Endodermal cell (in vitro differentiated cells): Measurements from ENCODE around the gene TMEM213. TPM values are rescaled to one million over a fixed set of nuclear protein-coding genes. Genes with fewer than 3 reads are reported as not detected.

Experiments
- DNase-seq: peaks from one replicate; pipeline ENCODE4 v3.0.0-alpha.2; 2017
- H3K27ac ChIP-seq: 2 replicates; pipeline ENCODE4 v1.5.1; 2013; ENCODE audit warnings: mild to moderate bottlenecking, low read depth, low read length, moderate library complexity
- H3K27me3 ChIP-seq: 2 replicates; pipeline ENCODE4 v1.6.1; 2013; ENCODE audit warnings: mild to moderate bottlenecking, low read length, moderate library complexity; ENCODE audit not compliant: insufficient read depth, control insufficient read depth, poor library complexity, severe bottlenecking
- H3K36me3 ChIP-seq: 2 replicates; pipeline ENCODE4 v1.7.0; 2013; ENCODE audit warnings: mild to moderate bottlenecking, low read length, moderate library complexity; ENCODE audit not compliant: control insufficient read depth, insufficient read depth
- H3K4me1 ChIP-seq: one replicate; pipeline ENCODE4 v1.7.0; 2013; ENCODE audit warnings: low read length; ENCODE audit not compliant: control insufficient read depth, insufficient read depth
- H3K4me3 ChIP-seq: 2 replicates; pipeline ENCODE4 v1.5.1; 2013; ENCODE audit warnings: mild to moderate bottlenecking, low read length, moderate library complexity
- H3K9ac ChIP-seq: 2 replicates; pipeline ENCODE4 v1.6.1; 2013; ENCODE audit warnings: mild to moderate bottlenecking, low read length, moderate library complexity; ENCODE audit not compliant: poor library complexity, severe bottlenecking; ENCODE audit errors: extremely low read depth
- H3K9me3 ChIP-seq: 2 replicates; pipeline ENCODE4 v1.6.1; 2013; ENCODE audit warnings: mild to moderate bottlenecking, low read length, moderate library complexity; ENCODE audit not compliant: control insufficient read depth
- H3K27ac Mint-ChIP-seq: 2 replicates; pipeline ENCODE4 v1.8.0; 2020; ENCODE audit warnings: mixed read lengths
- H3K27me3 Mint-ChIP-seq: 2 replicates; pipeline ENCODE4 v1.8.0; 2021; ENCODE audit warnings: mild to moderate bottlenecking, mixed read lengths; ENCODE audit not compliant: insufficient read depth
- H3K36me3 Mint-ChIP-seq: 2 replicates; pipeline ENCODE4 v1.8.0; 2020; ENCODE audit warnings: low read depth, mixed read lengths
- H3K4me1 Mint-ChIP-seq: 2 replicates; pipeline ENCODE4 v1.8.0; 2020; ENCODE audit warnings: mixed read lengths
- H3K4me3 Mint-ChIP-seq: 2 replicates; pipeline ENCODE4 v1.8.0; 2020; ENCODE audit warnings: mild to moderate bottlenecking, moderate library complexity, mixed read lengths
- H3K9me3 Mint-ChIP-seq: 2 replicates; pipeline ENCODE4 v1.8.0; 2020; ENCODE audit warnings: mild to moderate bottlenecking, mixed read lengths
- WGBS, 2 experiments: methylation state at CpG; one replicate each; pipeline versions ENCODE4 v1.1.5 to v1.1.7; 2013; ENCODE audit warnings: missing lambda C conversion rate in 2 of 2, mixed read lengths in 1 of 2; ENCODE audit not compliant: insufficient coverage in 1 of 2, insufficient read length in 1 of 2; 5-methylcytosine and 5-hydroxymethylcytosine counted together
- total RNA-seq, 2 donors: library from RNA; stranded (reverse); fragmentation: NEBNext Ultra II Directional in 1 of 2; extraction: Animal tissue kit (Norgen Biotek cat#: 25700) in 1 of 2; gene quantifications; 2 replicates in 1 of 2; 3 replicates in 1 of 2; pipeline ENCODE4 v1.2.1, GENCODE V29; 2021
- TF ChIP-seq, protein P1 (sequence below): fragments of 200-600 bp; sonication (generic); conservative IDR thresholded peaks from 2 replicates; pipeline ENCODE4 v1.5.0; 2021; ENCODE audit warnings: antibody characterized with exemption, mild to moderate bottlenecking

Gene TMEM213
- total RNA-seq, 2 donors from 2014 or later, result not detected

DNA sequence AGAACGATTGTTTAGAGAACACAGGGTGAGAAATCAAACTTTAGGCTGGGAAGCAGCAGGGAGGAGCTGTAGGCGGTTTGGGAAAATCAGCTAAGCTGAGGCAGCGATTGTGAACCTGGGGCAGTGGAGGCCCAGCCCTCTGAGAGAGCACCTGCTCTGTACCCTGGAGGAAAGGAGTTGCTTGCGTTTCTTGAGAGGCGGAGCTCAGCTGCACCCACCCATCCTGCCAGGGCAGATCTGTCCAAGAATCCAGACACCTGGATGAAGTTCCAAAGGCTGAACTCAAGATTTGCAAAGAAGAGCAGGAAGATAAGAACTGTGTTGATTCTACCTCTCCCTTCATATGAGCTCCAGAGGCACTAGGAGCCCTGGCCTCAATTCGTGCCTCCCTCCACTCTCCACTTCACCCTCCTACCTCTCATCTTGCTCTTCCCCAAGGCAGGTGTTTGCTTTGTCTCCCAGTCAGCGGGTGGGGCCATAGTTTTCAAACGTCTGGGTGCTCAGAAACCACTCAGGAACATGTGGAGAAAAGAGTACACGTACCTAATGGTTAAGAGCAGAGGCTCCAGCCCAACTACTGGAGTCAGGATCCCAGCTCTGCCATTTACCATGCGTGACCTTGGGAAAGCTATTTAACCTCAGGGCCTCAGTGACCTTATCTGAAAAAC is 21.5 kb upstream of the TMEM213 start:
- peaks cover 5% of the 10 kb centered on the region for H3K4me1 Mint-ChIP-seq
- no peaks in the 10 kb centered on the region for H3K9me3 Mint-ChIP-seq
- no peaks in the 10 kb centered on the region for H3K36me3 ChIP-seq
- no peak overlapping the region for H3K27ac ChIP-seq
- H3K27ac Mint-ChIP-seq, result no peak overlapping the region
- no peak for DNase-seq
- H3K27me3 Mint-ChIP-seq, result peaks cover 9% of the 10 kb centered on the region
- no peak overlapping the region for H3K4me3 ChIP-seq
- TF ChIP-seq, protein P1, sequence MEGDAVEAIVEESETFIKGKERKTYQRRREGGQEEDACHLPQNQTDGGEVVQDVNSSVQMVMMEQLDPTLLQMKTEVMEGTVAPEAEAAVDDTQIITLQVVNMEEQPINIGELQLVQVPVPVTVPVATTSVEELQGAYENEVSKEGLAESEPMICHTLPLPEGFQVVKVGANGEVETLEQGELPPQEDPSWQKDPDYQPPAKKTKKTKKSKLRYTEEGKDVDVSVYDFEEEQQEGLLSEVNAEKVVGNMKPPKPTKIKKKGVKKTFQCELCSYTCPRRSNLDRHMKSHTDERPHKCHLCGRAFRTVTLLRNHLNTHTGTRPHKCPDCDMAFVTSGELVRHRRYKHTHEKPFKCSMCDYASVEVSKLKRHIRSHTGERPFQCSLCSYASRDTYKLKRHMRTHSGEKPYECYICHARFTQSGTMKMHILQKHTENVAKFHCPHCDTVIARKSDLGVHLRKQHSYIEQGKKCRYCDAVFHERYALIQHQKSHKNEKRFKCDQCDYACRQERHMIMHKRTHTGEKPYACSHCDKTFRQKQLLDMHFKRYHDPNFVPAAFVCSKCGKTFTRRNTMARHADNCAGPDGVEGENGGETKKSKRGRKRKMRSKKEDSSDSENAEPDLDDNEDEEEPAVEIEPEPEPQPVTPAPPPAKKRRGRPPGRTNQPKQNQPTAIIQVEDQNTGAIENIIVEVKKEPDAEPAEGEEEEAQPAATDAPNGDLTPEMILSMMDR, result no peak
- H3K4me1 ChIP-seq, result no peaks in the 10 kb centered on the region
- no peak overlapping the region for H3K9ac ChIP-seq
- no peak overlapping the region for H3K4me3 Mint-ChIP-seq
- no peaks in the 10 kb centered on the region for H3K9me3 ChIP-seq
- WGBS, 2 experiments, result 74 to 76% methylated on average over 9 to 10 of the region's 10 CpGs
- no peaks in the 10 kb centered on the region for H3K36me3 Mint-ChIP-seq
- no peaks in the 10 kb centered on the region for H3K27me3 ChIP-seq

DNA sequence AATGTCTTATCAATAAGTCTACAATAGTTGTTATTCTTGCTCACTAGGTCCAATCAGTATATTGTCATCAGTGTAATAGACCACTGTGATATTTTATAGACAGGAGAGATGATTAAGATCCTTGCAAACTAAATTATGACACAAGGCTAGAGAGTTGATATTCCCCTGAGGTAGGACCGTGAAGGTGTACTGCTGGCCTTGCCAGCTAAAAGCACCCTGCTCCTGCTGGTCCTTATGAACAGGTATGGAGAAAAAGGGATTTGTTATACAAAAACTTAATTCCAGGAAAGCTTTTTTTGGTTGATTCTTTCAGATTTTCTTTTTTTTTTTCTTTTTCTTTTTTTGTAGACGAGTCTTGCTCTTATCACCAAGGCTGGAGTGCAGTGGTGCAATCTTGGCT is 16.8 kb upstream of the TMEM213 start:
- peaks cover 2% of the 10 kb centered on the region for H3K4me1 Mint-ChIP-seq
- TF ChIP-seq, protein P1, result no peak
- no peaks in the 10 kb centered on the region for H3K36me3 Mint-ChIP-seq
- H3K4me3 ChIP-seq, result no peak overlapping the region
- no peak overlapping the region for H3K27ac ChIP-seq
- DNase-seq, result no peak
- WGBS, 2 experiments, result 89% methylated on average over 1 to 2 of the region's 2 CpGs
- no peak overlapping the region for H3K9ac ChIP-seq
- H3K9me3 Mint-ChIP-seq, result no peaks in the 10 kb centered on the region
- no peak overlapping the region for H3K4me3 Mint-ChIP-seq
- H3K27ac Mint-ChIP-seq, result no peak overlapping the region
- no peaks in the 10 kb centered on the region for H3K4me1 ChIP-seq
- H3K27me3 Mint-ChIP-seq, result no peaks in the 10 kb centered on the region
- no peaks in the 10 kb centered on the region for H3K36me3 ChIP-seq
- H3K9me3 ChIP-seq, result no peaks in the 10 kb centered on the region
- no peaks in the 10 kb centered on the region for H3K27me3 ChIP-seq

DNA sequence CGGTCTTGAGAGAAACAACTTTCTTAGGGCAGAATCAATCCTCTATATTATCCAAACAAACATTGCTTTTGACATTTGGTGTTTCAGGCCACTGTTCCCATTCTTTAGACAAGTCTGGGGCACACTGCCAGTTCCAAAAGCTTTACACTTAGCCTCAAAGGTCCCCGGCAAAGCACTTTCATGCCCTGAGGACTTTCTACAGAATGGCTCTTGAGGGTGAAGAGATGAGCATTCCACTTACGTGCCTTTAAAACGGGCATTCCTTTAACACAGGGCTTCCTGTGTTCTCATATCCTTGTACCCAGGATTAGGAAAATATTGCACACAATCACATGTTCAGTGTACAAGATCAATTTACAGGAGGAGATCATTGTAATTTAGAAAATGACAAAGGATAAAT is 13.1 kb upstream of the TMEM213 start:
- no peak overlapping the region for H3K27ac Mint-ChIP-seq
- no peaks in the 10 kb centered on the region for H3K4me1 ChIP-seq
- TF ChIP-seq, protein P1, result no peak
- peaks cover 11% of the 10 kb centered on the region for H3K9me3 Mint-ChIP-seq
- H3K4me3 ChIP-seq, result no peak overlapping the region
- H3K27me3 Mint-ChIP-seq, result no peaks in the 10 kb centered on the region
- H3K27ac ChIP-seq, result no peak overlapping the region
- no peaks in the 10 kb centered on the region for H3K9me3 ChIP-seq
- no peaks in the 10 kb centered on the region for H3K36me3 Mint-ChIP-seq
- no peaks in the 10 kb centered on the region for H3K27me3 ChIP-seq
- WGBS, 2 experiments, result 50 to 72% methylated on average over 2 to 4 of the region's 4 CpGs
- H3K36me3 ChIP-seq, result no peaks in the 10 kb centered on the region
- no peak for DNase-seq
- no peak overlapping the region for H3K9ac ChIP-seq
- no peak overlapping the region for H3K4me3 Mint-ChIP-seq
- H3K4me1 Mint-ChIP-seq, result peaks cover 3% of the 10 kb centered on the region
